Erythroblast (primary cell): ENCODE measurements around the gene NIT2.

Experiments used
- DNase-seq, 2 experiments: peaks; one replicate each; lab custom pipeline; 2025; lab: John Stamatoyannopoulos, UW
- GATA1 ChIP-seq: IDR thresholded peaks from 2 replicates; pipeline ENCODE4 v1.6.1; 2011; ENCODE audit warnings: low read depth, mild to moderate bottlenecking, control low read depth, low read length, moderate library complexity
- POLR2A ChIP-seq: IDR thresholded peaks from 2 replicates; pipeline ENCODE4 v1.6.1; 2011; ENCODE audit warnings: mild to moderate bottlenecking, low read length

NIT2 gene

DNA sequence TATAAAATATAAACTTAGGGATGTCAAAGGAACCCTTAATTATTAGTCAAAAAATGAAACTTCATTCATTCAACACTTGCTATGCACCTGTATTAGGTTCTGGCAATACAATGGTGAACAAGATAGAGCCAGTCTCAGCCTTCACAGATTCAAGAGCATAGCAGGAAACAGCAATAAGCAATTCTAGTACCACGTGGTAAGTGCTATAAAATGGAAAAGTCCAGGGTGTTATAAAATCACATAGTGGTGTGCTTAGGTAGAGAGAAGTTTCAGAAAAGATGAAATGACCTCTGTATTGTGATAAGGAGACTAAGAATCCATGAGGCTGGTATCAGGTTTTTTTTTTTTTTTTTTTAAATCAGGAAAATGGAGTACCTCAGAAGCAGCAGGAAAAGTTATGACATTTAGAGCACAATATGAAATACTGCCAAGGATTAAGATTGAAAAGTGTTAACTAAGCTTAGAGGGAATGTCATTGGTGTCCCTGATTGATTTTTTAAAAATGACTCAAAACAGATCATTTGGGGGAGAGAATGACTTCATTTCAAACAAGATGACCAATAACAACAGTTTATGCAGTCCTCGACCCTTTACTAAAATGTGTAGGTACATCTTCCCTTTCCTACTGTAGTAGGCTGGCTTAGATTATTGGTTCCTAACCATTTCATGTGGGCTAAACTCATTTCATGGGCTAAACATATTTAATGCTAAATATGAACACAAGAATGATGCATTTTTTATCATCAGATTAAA, 61.3 kb downstream of the NIT2 start:
- DNase-seq, result no peak
- TF ChIP-seq POLR2A (no peak), GATA1 (no peak)

DNA sequence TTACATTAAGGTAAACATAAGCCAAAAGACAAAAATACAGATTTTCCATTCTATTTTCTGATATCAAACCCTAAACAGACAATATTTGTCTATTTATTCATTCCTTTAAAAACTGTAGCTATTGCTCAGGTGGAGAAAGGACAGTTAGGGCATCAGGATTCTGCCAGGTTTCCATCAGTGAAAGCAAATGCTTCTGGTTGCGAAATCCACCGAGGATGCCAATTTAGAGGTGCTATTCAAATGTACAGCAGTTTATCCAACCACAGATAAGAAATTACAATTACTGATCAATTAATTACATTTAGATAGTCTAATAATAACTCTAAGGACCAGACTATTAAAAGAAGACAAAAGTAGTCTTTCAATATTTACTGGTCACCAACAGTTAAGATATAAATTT, 62.4 kb downstream of the NIT2 start:
- no peak for TF ChIP-seq POLR2A
- TF ChIP-seq GATA1, result no peak
- DNase-seq, result no peak

DNA sequence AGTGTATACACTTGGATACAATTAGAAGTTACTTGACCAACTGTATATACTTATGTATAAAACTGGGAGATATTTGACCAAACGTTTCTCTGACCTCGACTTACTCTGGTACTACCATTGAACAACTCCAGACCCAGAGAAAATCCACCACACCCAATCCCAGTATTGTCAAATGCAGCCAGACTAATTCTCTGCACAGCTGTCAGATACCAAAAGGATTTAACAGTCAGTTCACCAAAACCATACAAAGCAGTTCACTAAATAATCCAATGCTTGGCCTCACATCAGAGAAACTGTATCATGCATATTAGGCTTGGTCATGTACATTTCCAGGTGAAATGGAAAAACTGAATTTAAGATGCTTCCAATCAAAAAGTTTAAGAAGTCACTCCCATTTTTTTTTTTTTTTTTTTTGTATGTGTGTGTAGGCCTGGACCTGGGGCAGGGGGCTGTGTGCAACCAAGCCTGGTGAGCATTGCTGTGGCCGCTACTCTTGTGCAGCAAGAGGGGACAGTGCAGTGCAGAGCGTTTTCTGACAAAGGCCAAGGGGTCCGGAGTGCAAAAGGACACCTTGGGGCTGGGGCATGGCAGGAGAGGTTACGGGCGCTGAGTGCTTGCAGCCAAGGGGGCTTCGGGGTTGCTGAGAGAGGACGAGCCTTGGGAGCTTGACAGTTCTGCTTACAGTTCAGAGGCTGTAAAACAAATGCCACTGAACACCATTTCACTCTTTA, 64.9 kb downstream of the NIT2 start:
- peak; percentile 25 to 34 for DNase-seq
- no peak for TF ChIP-seq GATA1
- no peak for TF ChIP-seq POLR2A

DNA sequence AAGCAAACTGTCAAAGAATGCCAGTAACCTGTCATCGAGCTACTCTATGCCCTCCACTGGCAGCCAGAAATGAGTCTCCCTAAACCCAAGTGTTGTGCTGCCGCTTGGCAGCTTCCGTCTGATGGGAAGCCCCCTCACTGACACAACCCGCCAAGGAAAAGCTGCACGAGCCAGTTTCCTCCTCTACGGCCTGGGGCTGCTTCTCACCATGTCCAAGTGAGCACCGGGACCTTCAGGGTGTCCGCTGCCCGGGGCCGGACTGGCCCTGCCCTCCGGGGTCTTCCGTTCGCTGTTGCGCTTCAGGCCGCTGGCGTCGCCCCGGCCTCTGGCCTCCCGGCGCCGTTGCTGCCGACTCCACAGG, 65.8 kb downstream of the NIT2 start:
- TF ChIP-seq GATA1, result no peak
- TF ChIP-seq POLR2A, result no peak
- DNase-seq, result peak; percentile 66 to 69

DNA sequence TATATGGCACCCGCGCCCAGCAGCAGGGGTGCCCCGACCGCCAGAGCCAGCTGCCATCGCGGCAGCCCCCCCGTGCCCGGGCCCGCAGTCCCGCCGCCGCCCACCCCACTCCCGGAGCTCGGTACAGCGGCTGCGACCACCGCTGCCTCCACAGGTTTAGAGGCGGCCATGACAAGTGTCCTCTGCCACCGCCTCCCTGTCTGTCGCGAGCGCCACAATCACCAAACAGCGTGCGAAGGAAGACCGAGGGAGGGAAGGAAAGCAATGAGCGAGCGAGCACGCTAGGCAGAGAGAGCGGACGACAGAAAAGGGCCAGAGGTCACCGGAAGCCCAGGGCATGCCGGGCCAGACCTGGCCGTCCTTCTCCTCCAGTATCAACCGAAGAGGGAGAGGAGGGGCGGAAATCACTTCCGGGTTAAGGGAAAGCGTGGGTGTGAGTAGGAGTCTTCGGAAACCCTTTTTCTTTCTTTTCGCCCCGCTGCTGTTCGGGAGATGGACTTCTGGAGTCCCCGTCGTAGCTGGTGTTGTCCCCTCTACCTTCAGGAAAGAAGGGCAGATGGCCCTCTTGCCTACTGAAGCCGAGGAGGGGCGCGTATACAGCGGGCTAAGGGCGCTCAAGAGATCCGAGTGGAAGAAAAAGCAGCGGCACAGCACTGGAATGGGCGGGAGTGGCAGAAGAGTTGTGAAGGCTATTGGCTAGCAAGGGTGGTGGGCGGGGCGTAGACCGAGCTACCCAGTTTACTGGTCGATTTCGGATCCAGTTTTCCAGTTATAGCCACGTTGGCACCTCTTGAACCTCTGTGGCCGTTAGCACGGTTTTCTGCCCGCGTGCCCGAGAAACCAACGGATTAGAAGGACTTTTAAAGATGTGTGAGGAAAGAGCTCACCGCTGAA, 66.5 kb downstream of the NIT2 start, which contains the start of the genes LNP1 and TOMM70:
Gene LNP1, plus strand, starts transcription at position 760 of the 894 bp plus-strand sequence. CDS start 28,191 bp downstream, outside the sequence.
Gene TOMM70, minus strand, starts transcription at position 310 of the 894 bp plus-strand sequence. Its CDS starts 140 bp downstream, at position 170.
- TF ChIP-seq GATA1 (no peak), POLR2A (peak; percentile 94)
- DNase-seq, result peak; percentile 96 to 97

DNA sequence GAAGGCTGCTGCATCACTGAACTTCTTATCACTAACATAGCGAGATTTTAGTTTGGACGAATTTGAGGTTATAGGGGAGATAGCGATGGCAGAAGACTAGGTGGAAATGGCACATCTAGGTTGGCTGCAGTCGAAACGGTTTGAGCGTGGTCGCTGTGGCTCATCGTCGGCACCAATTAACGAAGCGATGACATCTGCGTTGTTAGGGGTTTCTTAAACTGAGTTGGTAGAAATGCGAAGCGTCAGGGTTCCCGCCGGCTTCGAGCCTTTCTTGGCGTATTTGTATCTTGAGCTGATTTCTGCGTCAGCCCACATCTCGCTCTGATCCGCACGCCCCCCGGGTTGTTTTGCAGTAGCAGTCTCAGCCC, 67.1 kb downstream of the NIT2 start:
- no peak for TF ChIP-seq GATA1
- TF ChIP-seq POLR2A, result peak; percentile 76
- peak in 1 of 2 experiments; percentile 79 for DNase-seq

DNA sequence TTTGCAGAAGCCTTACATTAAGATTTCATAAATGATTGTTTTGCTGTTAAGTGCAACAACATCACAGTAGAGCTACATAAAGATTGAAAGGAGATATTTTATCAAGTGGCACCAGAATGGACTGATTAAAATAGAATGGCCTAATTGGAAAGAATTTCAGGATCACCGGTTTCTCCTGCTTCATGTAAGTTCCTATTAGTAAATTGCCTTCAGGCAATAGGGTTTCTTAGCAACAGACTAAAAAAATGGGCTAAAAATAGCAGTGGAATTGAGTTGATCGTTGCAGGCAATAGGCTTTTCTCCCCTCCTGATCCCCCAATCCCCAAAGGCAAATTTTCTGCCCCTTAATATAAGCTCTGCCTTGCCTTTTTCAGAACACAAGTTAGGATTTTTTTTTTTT, 67.7 kb downstream of the NIT2 start:
- TF ChIP-seq POLR2A (no peak), GATA1 (no peak)
- DNase-seq, result peak; percentile 39 to 47

DNA sequence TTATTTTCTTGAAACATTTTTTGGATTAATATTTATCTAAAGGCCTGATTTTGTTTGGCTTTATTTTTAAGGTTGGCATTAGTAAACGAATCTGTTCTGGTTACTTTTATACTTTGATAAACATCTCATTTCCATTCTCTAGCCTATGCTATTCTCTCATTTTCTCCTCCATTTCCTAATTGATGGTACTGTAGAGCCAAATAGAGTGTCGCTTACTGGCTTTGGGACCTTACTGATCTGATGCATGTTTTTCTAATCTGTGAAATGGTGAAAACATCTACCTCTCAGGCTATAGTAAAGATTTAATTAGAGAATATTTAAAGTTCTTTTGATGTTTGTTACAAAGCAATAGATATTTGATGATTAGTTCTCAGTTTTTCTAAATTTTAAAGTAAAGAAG, 68.3 kb downstream of the NIT2 start:
- DNase-seq, result peak in 1 of 2 experiments; percentile 32
- TF ChIP-seq POLR2A (no peak), GATA1 (no peak)

DNA sequence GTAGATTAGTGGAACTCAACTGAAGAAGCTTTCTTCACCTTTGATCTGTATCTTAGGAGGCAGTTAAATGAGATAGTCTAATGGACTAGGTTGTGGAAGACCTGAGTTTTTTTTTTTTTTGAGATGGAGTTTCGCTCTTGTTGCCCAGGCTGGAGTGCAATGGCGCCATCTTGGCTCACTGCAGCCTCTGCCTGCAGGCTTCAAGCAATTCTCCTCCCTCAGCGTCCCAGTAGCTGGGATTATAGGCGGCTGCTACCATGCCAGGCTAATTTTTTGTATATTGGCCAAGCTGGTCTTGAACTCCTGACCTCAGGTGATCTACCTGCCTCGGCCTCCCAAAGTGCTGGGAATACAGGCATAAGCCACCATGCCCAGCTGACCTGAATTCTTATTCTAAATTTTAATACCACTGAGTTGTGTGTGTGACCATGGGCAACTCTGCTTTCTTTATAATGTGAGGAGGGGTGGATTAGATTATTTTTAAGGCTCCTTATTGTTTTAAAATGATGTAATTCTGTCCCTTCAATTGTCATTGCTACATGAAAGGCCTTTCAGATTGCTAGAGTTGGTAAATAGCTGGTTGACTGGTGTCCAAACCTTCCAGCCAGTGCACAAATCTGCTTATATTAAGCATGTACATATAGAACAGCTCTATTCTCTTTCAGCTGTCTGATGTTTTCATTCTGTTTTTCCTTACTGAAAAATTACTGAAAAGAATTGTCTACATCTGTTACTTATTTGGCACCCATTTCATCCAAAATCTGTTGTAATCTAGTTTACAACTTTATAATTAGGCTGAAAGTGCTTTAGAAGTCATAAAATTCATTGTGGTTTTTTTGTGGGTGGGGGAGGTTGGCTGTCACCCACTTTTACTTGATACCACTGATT, 69.0 kb downstream of the NIT2 start:
- no peak for TF ChIP-seq POLR2A
- no peak for TF ChIP-seq GATA1
- DNase-seq, result peak; percentile 18 to 33

DNA sequence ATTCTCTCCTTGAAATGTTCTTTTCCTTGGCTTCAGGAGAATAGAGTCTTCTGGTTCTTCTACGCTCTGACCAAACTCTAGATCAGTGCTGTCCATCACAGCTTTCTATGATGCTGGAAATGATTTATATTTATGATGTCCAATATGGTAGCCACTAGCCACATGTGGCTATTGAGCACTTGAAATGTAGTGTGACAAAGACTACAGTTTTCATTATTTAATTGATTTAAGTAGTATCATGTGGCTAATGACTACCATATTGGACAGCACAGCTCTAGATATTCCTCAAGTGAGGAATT, 69.6 kb downstream of the NIT2 start:
- no peak for TF ChIP-seq POLR2A
- no peak for TF ChIP-seq GATA1

DNA sequence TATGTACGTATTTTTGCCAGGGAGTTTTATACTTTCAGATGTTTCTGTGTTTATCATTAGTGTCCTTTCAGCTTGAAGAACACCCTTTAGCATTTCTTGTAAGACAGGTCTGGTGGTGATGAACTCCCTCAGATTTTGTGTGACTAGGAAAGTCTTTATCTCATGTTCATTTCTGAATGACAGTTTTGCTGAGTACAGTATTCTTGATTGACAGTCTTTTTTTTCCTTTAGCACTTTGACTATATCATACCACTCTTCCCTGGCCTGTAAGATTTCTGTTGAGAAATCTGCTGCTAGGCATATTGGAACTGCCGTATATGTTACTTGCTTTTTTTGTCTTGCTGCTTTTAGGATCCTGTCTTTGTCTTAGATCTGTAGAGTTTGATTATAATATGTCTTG, 72.6 kb downstream of the NIT2 start:
- TF ChIP-seq GATA1, result no peak
- no peak for TF ChIP-seq POLR2A
- DNase-seq, result no peak

More for the DNA sequence above, 69.6 kb downstream of the NIT2 start:
- DNase-seq, result no peak

DNA sequence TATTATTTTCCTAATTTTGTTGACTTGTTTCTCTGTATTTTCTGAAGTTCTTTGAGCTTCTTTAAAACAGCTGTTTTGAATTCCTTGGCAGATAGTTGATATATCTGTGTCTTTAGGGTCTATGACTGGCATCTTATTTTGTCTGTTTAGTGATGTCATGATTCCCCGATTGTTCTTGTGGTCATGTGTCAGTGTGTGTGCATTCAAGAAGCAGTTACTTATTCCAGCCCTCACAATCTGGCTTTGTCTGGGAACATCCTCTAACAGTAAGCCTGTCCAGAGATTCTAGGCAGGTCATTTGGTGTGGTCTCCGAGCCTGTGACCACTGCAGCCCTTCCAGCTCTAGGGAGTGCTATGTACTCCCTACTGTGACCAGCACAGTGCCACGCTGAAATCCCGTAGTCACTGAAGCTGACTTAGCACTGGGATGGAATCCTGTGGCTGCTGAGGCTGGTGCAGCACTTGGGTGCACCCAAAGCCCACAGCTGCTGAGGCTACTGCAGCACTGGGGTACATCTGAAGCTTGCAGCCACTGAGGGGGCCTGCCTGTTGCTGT, 73.5 kb downstream of the NIT2 start:
- no peak for TF ChIP-seq POLR2A
- TF ChIP-seq GATA1, result no peak
- no peak for DNase-seq
